DLD1 (cell line): ENCODE measurements around the gene EVI5.
"Not testable (repeated sequence)": the region's sequence is repeated elsewhere in the genome, so short reads cannot be mapped to it uniquely, and the experiment has no call there.

Experiments
- in situ Hi-C: cut with HindIII; loops from 2 replicates; pipeline ENCODE4 v1.10.0; 2017; ENCODE audit warnings: low sequenced_read_pairs

EVI5 gene

GRCh38 chr1:92527670-92528069 is 257.2 kb downstream of the EVI5 start:
- in situ Hi-C loops = no loop called here

- in situ Hi-C loops = not testable (repeated sequence)
Measured at GRCh38 chr1:92524944-92525590, 259.8 kb downstream of the EVI5 start.

- in situ Hi-C loops = no loop called here
Measured at GRCh38 chr1:92519043-92519442, 265.9 kb downstream of the EVI5 start.

- in situ Hi-C loops = no loop called here
Measured at GRCh38 chr1:92516574-92516973, 268.3 kb downstream of the EVI5 start.

GRCh38 chr1:92515796-92516201 is 269.1 kb downstream of the EVI5 start:
- in situ Hi-C loops = no loop called here

- in situ Hi-C loops = no loop called here
Measured at GRCh38 chr1:92511541-92511940, 273.4 kb downstream of the EVI5 start.

GRCh38 chr1:92509619-92510018 is 275.3 kb downstream of the EVI5 start:
- in situ Hi-C loops = no loop called here

GRCh38 chr1:92505015-92505692 is 279.8 kb downstream of the EVI5 start:
- in situ Hi-C loops = no loop called here

- in situ Hi-C loops = no loop called here
Measured at GRCh38 chr1:92504291-92505014, 280.5 kb downstream of the EVI5 start.

- in situ Hi-C loops = no loop called here
Measured at GRCh38 chr1:92503926-92504285, 281.0 kb downstream of the EVI5 start.

GRCh38 chr1:92503043-92503925 is 281.6 kb downstream of the EVI5 start:
- in situ Hi-C loops = no loop called here

- in situ Hi-C loops = no loop called here
Measured at GRCh38 chr1:92502247-92502646, 282.7 kb downstream of the EVI5 start.

GRCh38 chr1:92500552-92500951 is 284.4 kb downstream of the EVI5 start:
- in situ Hi-C loops = no loop called here

GRCh38 chr1:92495392-92496063 is 289.4 kb downstream of the EVI5 start:
- in situ Hi-C loops = no loop called here

GRCh38 chr1:92494485-92495141 is 290.3 kb downstream of the EVI5 start:
- in situ Hi-C loops = no loop called here

- in situ Hi-C loops = no loop called here
Measured at GRCh38 chr1:92493139-92493538, 291.8 kb downstream of the EVI5 start.

GRCh38 chr1:92488832-92489231 is 296.1 kb downstream of the EVI5 start:
- in situ Hi-C loops = no loop called here

- in situ Hi-C loops = no loop called here
Measured at GRCh38 chr1:92488416-92488815, 296.5 kb downstream of the EVI5 start.

GRCh38 chr1:92487078-92487605 is 297.8 kb downstream of the EVI5 start:
- in situ Hi-C loops = no loop called here
